SK-N-MC (cell line): ENCODE data around the gene STAM.

ENCODE experiments used
- EZH2 ChIP-seq: fragments of 200-600 bp; sonication (generic); IDR thresholded peaks from one replicate; pipeline ENCODE4 v1.6.1; 2017; ENCODE audit warnings: antibody characterized with exemption
- POLR2AphosphoS5 ChIP-seq: IDR thresholded peaks from 2 replicates; pipeline ENCODE4 v1.6.1; 2012; ENCODE audit warnings: mild to moderate bottlenecking, low read depth, low read length, borderline replicate concordance

- TF ChIP-seq EZH2 (no peak), POLR2AphosphoS5 (no peak)
Measured at GRCh38 chr10:17607603-17608332, 36.2 kb upstream of the STAM start.
